Esophagus (tissue), 2 donors: Measurements from ENCODE around the gene FRA10AC1. TPM values are rescaled to one million over a fixed set of nuclear protein-coding genes. Genes with fewer than 3 reads are reported as not detected.

Experiments used
- H3K27ac ChIP-seq, 2 donors: one replicate each; pipeline ENCODE4 v1.5.1; 2013; ENCODE audit warnings: low read depth in 2 of 2, mild to moderate bottlenecking in 2 of 2, inconsistent platforms in 1 of 2, low read length in 1 of 2, moderate library complexity in 1 of 2
- H3K27me3 ChIP-seq, 2 donors: one replicate each; pipeline ENCODE4 v1.6.1; 2013; ENCODE audit warnings: low read length in 2 of 2, control low read depth in 1 of 2, mild to moderate bottlenecking in 1 of 2; ENCODE audit not compliant: insufficient read depth in 2 of 2, control insufficient read depth in 1 of 2
- H3K36me3 ChIP-seq, 2 donors: one replicate each; pipeline ENCODE4 v1.6.1; 2013; ENCODE audit warnings: low read length in 1 of 2; ENCODE audit not compliant: control insufficient read depth in 2 of 2, insufficient read depth in 2 of 2
- H3K4me1 ChIP-seq, 2 donors: one replicate each; pipeline ENCODE4 v1.6.1; 2013; ENCODE audit warnings: low read length in 1 of 2; ENCODE audit not compliant: control insufficient read depth in 2 of 2, insufficient read depth in 2 of 2
- H3K4me3 ChIP-seq, 2 donors: one replicate each; pipeline ENCODE4 v1.5.1; 2013; ENCODE audit warnings: low read length in 2 of 2, mild to moderate bottlenecking in 2 of 2, low read depth in 1 of 2, moderate library complexity in 1 of 2
- H3K9me3 ChIP-seq, 2 donors: one replicate each; pipeline ENCODE4 v1.6.1; 2013; ENCODE audit warnings: mild to moderate bottlenecking in 2 of 2, low read depth in 1 of 2, low read length in 1 of 2, moderate library complexity in 1 of 2; ENCODE audit not compliant: control insufficient read depth in 2 of 2, insufficient read depth in 1 of 2
- WGBS, 2 donors: extraction: QIAGEN DNeasy Blood & Tissue Kit; methylation state at CpG; one replicate each; pipeline ENCODE4 v1.1.7; 2013; 5-methylcytosine and 5-hydroxymethylcytosine counted together
- polyA plus RNA-seq, 2 donors: library from polyadenylated mRNA; stranded (reverse); fragments of 200-250 nt; gene quantifications; one replicate each; pipeline ENCODE4 v1.2.3, GENCODE V29; 2013
- donor health status: healthy with polysubstance abuse.
- donor health status: Bipolar disorder and iron deficiency.

The FRA10AC1 gene
- polyA plus RNA-seq, 2 donors: 4.9 to 12.9 TPM

- H3K4me3 ChIP-seq: no peak overlapping the region
- no peaks in the 10 kb centered on the region for H3K4me1 ChIP-seq
- no peak overlapping the region for H3K27ac ChIP-seq
- no peaks in the 10 kb centered on the region for H3K27me3 ChIP-seq
- WGBS, 2 donors: 83 to 85% methylated on average over 4 of the region's 4 CpGs
- H3K36me3 ChIP-seq: peaks cover 0 to 2% of the 10 kb centered on the region in 2 donors
- H3K9me3 ChIP-seq: no peaks in the 10 kb centered on the region
These were observed 24.0 kb downstream of the FRA10AC1 start for GRCh38 chr10:93678386-93678785.

GRCh38 chr10:93673791-93674190 is 28.6 kb downstream of the FRA10AC1 start:
- H3K9me3 ChIP-seq: no peaks in the 10 kb centered on the region
- H3K27me3 ChIP-seq: no peaks in the 10 kb centered on the region
- H3K36me3 ChIP-seq: peaks cover 0 to 2% of the 10 kb centered on the region in 2 donors
- no peak overlapping the region for H3K27ac ChIP-seq
- no peaks in the 10 kb centered on the region for H3K4me1 ChIP-seq
- no peak overlapping the region for H3K4me3 ChIP-seq
- 90 to 93% methylated on average over 2 of the region's 2 CpGs for WGBS, 2 donors

GRCh38 chr10:93672890-93673289 is 29.5 kb downstream of the FRA10AC1 start:
- Histone ChIP-seq H3K4me1 (no peaks in the 10 kb centered on the region), H3K27me3 (no peaks in the 10 kb centered on the region), H3K27ac (no peak overlapping the region), H3K9me3 (no peaks in the 10 kb centered on the region), H3K4me3 (no peak overlapping the region), H3K36me3 (no peaks in the 10 kb centered on the region)
- WGBS, 2 donors: 88 to 91% methylated on average over 2 of the region's 2 CpGs

GRCh38 chr10:93672022-93672678 is 30.2 kb downstream of the FRA10AC1 start:
- H3K9me3 ChIP-seq: no peaks in the 10 kb centered on the region
- no peak overlapping the region for H3K27ac ChIP-seq
- H3K4me3 ChIP-seq: no peak overlapping the region
- H3K36me3 ChIP-seq: no peaks in the 10 kb centered on the region
- 63 to 94% methylated on average over 2 of the region's 2 CpGs for WGBS, 2 donors
- H3K4me1 ChIP-seq: no peaks in the 10 kb centered on the region
- no peaks in the 10 kb centered on the region for H3K27me3 ChIP-seq

- no peaks in the 10 kb centered on the region for H3K27me3 ChIP-seq
- H3K9me3 ChIP-seq: no peaks in the 10 kb centered on the region
- H3K4me1 ChIP-seq: no peaks in the 10 kb centered on the region
- 74 to 83% methylated on average over 2 of the region's 2 CpGs for WGBS, 2 donors
- no peaks in the 10 kb centered on the region for H3K36me3 ChIP-seq
- H3K4me3 ChIP-seq: no peak overlapping the region
- H3K27ac ChIP-seq: no peak overlapping the region
These were observed 31.4 kb downstream of the FRA10AC1 start for GRCh38 chr10:93671042-93671441.

- Histone ChIP-seq H3K27ac (no peak overlapping the region), H3K9me3 (no peaks in the 10 kb centered on the region), H3K4me1 (no peaks in the 10 kb centered on the region), H3K27me3 (no peaks in the 10 kb centered on the region), H3K36me3 (no peaks in the 10 kb centered on the region), H3K4me3 (no peak overlapping the region)
These were observed 32.0 kb downstream of the FRA10AC1 start for GRCh38 chr10:93670372-93670771.

GRCh38 chr10:93667795-93668194 is 34.6 kb downstream of the FRA10AC1 start:
- 93 to 96% methylated on average over 3 of the region's 3 CpGs for WGBS, 2 donors
- Histone ChIP-seq H3K27me3 (no peaks in the 10 kb centered on the region), H3K27ac (no peak overlapping the region), H3K4me1 (no peaks in the 10 kb centered on the region), H3K9me3 (no peaks in the 10 kb centered on the region), H3K36me3 (no peaks in the 10 kb centered on the region), H3K4me3 (no peak overlapping the region)

GRCh38 chr10:93666030-93666429 is 36.4 kb downstream of the FRA10AC1 start:
- Histone ChIP-seq H3K4me3 (no peak overlapping the region), H3K9me3 (no peaks in the 10 kb centered on the region), H3K4me1 (no peaks in the 10 kb centered on the region), H3K27me3 (no peaks in the 10 kb centered on the region), H3K36me3 (no peaks in the 10 kb centered on the region), H3K27ac (no peak overlapping the region)
- WGBS, 2 donors: 95 to 96% methylated on average over 4 of the region's 4 CpGs

- Histone ChIP-seq H3K27ac (no peak overlapping the region), H3K9me3 (no peaks in the 10 kb centered on the region), H3K4me1 (no peaks in the 10 kb centered on the region), H3K36me3 (no peaks in the 10 kb centered on the region), H3K4me3 (no peak overlapping the region), H3K27me3 (no peaks in the 10 kb centered on the region)
- 62 to 73% methylated on average over 1 of the region's 1 CpG for WGBS, 2 donors
These were observed 44.6 kb downstream of the FRA10AC1 start for GRCh38 chr10:93657757-93658156.

- Histone ChIP-seq H3K27ac (no peak overlapping the region), H3K27me3 (no peaks in the 10 kb centered on the region), H3K9me3 (no peaks in the 10 kb centered on the region), H3K4me1 (no peaks in the 10 kb centered on the region), H3K4me3 (no peak overlapping the region), H3K36me3 (no peaks in the 10 kb centered on the region)
- WGBS, 2 donors: 80 to 85% methylated on average over 1 of the region's 1 CpG
These were observed 46.2 kb downstream of the FRA10AC1 start for GRCh38 chr10:93656155-93656554.
